ENCODE data around the gene MBOAT2.

DNA sequence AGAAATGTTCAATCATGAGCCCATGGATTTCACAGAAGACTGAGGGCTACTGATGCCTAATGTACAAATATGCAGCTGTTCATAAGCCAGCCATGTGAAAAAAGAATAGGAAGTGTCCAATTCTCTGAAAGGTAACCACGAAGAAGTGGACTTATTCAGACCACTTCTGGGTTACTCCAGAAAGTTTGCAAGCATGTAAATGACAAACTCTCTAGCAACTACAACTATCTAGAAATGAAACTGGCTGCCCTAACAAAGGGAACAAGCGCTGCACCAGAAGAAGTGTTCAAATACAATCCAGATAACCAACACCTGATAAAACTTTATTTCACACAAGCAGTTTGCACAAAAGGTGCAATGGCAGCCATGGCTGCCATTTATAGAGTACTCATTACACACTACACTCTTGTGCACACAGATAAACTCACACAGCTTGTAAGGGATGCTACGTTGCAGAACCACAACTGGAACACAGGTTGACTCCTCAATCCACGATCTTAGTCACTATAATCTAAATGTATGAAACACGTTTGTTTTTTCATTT is 13.9 kb downstream of the MBOAT2 start:
- TF ChIP-seq, protein P1, sequence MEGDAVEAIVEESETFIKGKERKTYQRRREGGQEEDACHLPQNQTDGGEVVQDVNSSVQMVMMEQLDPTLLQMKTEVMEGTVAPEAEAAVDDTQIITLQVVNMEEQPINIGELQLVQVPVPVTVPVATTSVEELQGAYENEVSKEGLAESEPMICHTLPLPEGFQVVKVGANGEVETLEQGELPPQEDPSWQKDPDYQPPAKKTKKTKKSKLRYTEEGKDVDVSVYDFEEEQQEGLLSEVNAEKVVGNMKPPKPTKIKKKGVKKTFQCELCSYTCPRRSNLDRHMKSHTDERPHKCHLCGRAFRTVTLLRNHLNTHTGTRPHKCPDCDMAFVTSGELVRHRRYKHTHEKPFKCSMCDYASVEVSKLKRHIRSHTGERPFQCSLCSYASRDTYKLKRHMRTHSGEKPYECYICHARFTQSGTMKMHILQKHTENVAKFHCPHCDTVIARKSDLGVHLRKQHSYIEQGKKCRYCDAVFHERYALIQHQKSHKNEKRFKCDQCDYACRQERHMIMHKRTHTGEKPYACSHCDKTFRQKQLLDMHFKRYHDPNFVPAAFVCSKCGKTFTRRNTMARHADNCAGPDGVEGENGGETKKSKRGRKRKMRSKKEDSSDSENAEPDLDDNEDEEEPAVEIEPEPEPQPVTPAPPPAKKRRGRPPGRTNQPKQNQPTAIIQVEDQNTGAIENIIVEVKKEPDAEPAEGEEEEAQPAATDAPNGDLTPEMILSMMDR (IDR thresholded peaks at IDR 0.05): no peak
- no peak for TF ChIP-seq POLR2AphosphoS5 (IDR thresholded peaks at IDR 0.05; ENCODE audit: low read depth, low read length)

All from Panc1 (cell line).